ENCODE data around the gene LTF. TPM values are rescaled to one million over a fixed set of nuclear protein-coding genes. Genes with fewer than 3 reads are reported as not detected.
"Not testable (repeated sequence)": the region's sequence is repeated elsewhere in the genome, so short reads cannot be mapped to it uniquely, and the experiment has no call there.

LTF gene
- 10 to 100 TPM in 1 of 3 donors, 1 to 10 TPM in 2; 5.6 to 13.4 (median 9.1) TPM for polyA plus RNA-seq

DNA sequence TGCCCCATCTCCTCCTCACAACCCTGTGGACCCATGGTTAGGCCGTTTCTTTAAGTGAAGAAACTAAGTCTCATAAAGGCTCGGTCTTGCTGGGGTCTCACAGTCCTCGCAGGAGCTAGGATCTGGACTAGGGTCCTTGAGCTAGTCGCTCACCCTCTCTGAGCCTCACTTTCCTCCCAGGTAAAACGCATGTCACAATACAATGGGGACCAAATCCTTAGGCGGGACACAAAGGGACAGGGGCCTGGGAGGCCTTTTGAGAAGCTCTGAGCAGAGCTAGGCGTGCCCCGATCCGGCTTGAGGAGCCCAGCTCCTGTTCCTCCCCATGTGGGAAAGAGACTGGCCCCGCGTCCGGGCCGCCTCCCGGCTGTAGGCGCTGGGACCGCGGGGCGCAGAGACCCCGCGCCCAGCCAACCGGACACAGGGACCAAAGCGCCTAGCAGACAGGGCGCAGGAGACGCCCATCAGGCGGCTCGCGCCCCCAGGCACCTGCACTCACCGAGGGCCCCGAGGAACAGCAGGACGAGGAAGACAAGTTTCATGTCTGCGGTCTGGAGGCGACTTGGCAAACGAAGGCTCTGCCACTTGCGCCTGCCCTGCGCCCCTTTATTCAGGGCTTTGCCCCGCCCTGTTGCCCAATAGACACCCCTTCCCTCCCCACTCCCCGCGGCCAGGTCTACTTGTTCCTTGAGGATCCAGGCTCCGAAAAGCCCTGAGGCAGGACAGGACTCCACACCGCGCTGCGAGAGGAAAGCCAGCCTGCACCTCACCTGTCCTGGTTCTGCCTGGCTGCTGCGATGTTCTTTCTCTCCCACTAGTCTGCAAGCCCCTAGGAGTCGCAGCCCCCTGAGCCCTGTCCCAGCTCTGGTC is at the start of gene LTF:
TSS of gene LTF (minus strand) at position 580 of the 870 bp plus-strand sequence. CDS start at position 542, 38 bp downstream.
- WGBS, 3 donors, result 30 to 47% (median 33%) methylated on average over 38 to 44 of the region's 44 CpGs

DNA sequence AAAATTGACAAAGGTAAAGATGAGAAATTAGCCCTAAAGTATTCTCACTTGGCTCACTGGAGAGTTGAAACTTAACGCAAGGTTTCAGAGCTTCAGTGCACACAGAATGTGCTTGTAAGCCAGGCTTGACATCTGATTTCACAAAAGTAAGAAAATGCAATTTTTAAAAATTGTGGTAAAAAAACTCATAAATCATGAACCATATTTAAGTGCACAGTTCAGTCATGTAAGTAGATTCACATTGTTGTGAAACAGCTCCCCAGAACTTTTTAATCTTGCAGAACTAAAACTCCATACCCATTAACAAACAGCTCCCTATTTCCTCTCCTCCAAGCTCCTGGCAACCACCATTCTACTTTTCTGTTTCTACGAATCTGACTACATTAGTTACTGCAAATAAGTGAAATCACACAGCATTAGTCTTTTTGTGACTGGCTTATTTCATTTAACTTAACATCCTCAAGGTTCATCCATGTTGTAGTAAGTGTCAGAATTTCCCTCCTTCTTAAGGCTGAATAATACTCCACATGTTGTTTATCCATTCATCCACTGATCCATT is 47.6 kb upstream of the LTF start:
- no peak overlapping the region for H3K27ac ChIP-seq (ENCODE audit: low read depth, low read length)
- WGBS, 3 donors, result 74 to 83% (median 75%) methylated on average over 2 of the region's 2 CpGs

More for the DNA sequence above, at the start of gene LTF:
- no peak within 1 kb of the TSS for H3K27ac ChIP-seq (ENCODE audit: low read depth, low read length)

DNA sequence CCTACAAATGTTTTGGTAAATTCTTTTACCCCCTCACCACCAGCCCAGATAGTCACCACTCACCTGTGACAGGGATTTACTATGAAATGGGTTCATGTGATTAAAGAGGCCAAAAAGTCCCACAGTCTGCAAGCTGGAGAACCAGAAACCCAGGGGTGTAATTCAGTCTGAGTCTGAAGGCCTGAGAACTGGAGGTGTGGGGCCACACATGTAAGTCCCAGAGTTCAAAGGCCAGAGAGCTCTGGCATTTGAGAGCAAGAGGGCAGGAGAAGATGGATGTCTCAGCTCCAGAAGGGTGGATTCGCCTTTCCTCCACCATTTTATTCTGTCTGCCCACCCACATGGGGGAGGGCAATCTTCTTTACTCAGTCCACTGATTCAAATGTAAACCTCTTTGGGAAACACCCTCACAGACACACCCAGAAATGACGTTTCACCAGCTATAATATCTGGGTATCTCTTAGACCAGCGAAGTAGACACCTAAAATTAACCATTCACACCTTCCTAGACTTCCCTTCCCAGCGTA is 45.0 kb upstream of the LTF start:
- WGBS, 3 donors, result 77 to 81% (median 80%) methylated on average over 4 of the region's 4 CpGs
- no peak overlapping the region for H3K27ac ChIP-seq (ENCODE audit: low read depth, low read length)

DNA sequence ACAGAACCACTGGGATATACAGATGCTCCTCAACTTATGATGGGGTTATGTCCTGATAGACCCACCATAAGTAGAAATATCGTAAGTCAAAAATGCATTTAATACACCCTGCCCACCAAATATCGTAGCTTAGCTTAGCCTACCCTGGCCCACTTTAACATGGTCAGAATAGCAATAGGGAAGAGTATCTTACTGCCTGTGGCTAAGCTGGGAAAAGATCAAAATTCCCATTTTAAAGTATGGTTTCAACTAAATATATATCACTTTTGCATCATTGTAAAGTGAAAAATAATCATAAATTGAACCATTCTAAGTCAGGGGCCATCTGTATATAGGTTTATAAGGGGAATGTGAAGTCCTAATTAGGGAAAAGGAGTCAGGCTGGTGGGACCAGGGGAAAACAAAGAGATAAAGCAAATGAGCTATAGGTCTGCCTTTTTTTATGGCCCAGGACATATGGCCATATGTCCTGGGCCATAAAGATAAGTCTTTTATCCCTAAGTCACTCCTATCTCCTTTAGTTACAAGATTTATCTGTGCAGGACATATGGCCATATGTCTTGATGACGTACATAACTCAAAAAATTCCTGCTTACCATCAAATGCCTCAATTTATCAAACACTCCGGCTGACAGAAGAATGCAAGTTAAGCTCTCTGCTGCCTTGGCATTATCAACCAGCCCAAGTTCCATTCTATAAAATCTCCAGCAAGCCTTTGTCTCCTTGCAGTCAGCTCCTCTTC is 44.3 kb upstream of the LTF start:
- WGBS, 3 donors, result 90 to 92% (median 91%) methylated on average over 4 of the region's 4 CpGs
- no peak overlapping the region for H3K27ac ChIP-seq (ENCODE audit: low read depth, low read length)

DNA sequence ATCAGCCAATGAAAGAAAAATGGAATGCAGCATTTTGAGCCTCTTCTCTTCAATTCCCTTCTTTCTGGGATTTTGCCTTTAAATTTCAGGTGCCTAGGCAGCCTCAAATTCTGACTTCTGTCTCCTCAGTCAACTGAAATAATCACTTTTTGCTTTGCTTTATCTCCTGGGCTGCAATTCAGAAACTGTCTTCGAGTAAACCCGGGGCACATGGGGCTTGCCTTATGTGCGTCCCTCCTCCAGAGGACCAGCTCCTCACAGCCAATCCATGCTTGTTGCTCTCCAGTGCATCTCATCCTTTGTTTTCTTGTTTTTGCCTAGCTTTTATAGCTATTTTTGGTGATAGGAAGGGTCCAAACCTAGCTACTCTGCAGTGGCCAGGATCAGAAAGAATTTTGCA is 41.8 kb upstream of the LTF start:
- WGBS, 3 donors, result 75 to 84% (median 79%) methylated on average over 3 of the region's 3 CpGs
- no peak overlapping the region for H3K27ac ChIP-seq (ENCODE audit: low read depth, low read length)

DNA sequence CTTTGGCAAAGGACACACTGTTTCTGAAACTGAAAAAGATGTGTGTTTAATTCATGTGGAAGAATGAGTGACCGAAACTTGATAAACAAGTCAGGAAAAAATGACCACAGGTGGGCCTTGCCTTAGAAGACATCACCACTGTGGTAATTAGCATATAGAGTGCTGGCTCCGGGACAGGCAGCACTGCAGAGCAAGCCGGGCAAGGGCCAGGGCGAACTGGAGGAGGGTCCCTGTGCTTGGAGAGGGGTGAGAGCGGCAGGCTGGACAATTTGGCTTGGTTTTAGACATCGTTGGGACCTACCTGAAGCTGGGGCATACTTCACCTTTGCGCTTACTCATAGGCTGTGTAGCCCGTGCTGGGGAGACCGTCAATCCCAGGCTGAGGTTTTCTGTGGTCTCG is 41.2 kb upstream of the LTF start:
- H3K27ac ChIP-seq (ENCODE audit: low read depth, low read length), result no peak overlapping the region
- WGBS, 3 donors, result 84 to 91% (median 88%) methylated on average over 10 of the region's 10 CpGs

DNA sequence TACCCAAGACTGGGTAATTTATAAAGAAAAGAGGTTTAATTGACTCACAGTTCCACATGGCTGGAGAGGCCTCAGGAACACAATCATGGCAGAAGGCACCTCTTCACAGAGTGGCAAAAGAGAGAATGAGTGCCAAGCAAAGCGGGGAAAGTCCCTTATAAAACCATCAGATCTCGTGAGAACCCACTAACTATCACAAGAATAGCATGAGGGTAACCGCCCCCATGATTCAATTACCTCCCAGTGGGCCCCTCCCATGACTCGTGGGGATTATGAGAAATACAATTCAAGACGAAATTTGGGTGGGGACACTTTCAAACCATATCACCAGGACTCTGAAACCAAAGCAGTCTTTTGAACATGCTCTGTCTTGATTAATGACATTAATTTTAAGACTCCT is 40.1 kb upstream of the LTF start:
- no peak overlapping the region for H3K27ac ChIP-seq (ENCODE audit: low read depth, low read length)
- 71 to 81% (median 78%) methylated on average over 5 of the region's 5 CpGs for WGBS, 3 donors

DNA sequence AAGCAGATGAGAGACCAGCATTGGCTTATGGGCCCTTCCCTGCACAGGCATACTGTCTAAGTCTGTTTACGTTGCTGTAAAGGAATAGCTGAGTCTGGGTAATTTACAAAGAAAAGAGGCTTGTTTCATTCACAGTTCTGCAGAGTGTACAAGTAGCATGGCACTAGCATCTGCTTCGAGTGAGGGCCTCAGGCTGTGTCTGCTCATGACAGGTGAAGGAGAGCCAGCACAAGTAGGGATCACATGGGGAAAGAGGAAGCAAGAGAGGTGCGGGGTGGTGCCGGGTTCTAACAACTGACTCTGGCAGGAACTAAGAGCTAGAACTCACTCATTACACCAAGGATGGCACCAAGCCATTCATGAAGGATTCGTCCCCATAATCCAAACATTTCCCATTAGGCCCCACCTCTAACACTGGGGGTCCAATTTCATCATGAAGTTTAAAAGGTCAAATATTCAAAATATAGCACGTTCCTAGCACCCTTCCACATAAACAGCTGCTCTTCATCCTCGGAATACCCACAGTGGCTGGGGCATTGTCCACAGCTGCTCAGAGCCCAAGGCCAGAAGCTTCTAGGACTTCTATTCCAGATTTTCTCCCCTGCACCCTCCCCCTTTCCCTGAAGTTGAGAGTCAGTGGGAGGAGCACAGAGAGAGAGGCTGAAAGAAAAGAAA is 38.6 kb upstream of the LTF start:
- WGBS, 3 donors, result 74 to 83% (median 75%) methylated on average over 7 of the region's 7 CpGs

DNA sequence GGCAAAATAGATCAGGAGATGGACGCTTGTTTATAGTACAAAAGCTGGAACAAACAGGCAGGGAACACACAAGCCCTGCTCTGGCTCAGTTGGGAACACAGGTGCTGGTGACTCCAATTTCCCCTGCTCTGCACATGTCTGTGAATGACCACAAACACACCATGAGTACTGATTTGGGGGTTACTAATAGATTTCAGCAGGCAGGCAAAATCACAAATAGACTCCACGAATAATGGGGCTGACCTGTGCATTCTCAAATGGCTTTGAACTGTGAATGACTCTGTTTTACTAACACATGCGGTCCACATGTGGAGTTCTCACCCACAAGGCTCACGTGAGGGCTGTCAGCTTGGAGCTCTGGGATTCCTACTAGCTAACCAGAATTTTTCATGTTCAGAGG is 37.0 kb upstream of the LTF start:
- 78 to 82% (median 78%) methylated on average over 4 of the region's 4 CpGs for WGBS, 3 donors
- H3K27ac ChIP-seq (ENCODE audit: low read depth, low read length), result no peak overlapping the region

More for the DNA sequence above, 38.6 kb upstream of the LTF start:
- no peak overlapping the region for H3K27ac ChIP-seq (ENCODE audit: low read depth, low read length)

DNA sequence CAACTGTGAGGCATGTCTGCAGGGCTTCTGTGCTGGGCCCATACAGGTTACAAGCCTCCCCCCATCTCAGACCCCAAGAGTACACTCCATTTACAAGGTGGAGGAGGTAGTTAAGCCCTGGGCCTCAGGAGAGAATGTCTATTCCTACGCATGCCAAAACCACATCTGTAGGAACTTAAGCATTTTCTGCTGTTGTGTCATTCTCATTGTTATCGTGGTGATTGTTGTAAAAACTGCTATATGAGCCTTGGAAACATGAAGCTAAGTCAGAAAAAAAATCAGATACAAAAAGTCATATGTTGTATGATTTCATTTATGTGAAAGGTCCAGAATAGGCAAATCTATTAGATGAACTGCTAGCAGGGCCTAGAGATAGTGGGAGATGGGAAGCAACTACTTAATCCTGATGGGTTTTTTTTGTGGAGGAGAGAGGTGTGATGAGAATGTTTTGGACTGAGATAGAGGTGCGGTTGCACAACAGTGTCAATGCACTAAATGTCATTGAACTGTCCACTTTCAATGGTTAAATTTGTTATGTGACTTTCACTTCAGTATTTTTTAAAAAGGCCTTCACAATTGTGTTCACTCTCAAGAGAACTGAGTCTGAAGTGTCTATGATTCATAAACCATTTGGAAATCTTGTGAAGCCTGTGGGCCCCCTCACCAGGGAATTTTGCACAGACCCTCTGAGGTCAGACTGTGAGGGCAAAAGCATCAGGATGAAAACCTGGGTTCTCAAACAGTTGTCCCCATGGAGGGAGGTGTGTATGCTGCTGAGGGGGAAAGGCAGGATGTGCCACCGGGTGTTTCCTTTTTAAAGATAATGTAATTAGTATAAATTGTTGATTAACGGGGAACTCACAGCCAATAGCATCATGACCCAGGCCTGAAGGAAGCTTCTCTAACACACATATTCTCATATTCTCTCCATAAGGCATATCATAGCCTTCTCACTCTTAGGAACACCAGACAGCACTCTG is 36.2 kb upstream of the LTF start:
- WGBS, 3 donors, result 52 to 74% (median 59%) methylated on average over 5 of the region's 5 CpGs
- H3K27ac ChIP-seq (ENCODE audit: low read depth, low read length), result no peak overlapping the region

DNA sequence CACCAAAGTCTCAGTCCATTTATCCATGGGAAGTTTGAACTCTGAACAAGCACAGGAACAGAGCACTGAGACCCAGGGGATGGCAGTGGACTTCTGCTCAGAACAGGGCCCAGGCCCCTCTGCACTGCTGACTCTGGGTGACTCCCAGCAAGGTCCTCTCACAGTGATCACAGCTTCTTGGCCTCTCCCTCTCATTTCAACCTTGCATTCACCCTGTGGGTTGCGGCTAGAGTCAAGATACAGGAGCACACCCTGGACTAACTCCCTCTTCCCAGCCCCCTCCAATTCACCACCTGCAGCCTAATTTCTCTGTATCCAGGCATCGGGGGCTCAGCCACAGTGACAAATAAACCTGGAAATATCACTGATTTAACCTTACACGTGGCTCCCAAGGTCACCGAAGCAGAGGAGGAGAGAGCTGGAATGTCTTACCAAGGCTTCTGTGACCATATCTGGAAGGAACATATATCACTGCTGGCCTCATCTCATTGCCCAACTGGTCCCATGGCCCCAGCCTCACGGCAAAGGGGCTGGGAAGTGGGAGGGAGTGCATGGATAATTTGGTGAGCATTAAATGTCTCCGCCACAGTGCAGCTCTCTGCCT is 34.3 kb upstream of the LTF start:
- 68 to 82% (median 71%) methylated on average over 6 of the region's 6 CpGs for WGBS, 3 donors
- H3K27ac ChIP-seq (ENCODE audit: low read depth, low read length), result no peak overlapping the region

DNA sequence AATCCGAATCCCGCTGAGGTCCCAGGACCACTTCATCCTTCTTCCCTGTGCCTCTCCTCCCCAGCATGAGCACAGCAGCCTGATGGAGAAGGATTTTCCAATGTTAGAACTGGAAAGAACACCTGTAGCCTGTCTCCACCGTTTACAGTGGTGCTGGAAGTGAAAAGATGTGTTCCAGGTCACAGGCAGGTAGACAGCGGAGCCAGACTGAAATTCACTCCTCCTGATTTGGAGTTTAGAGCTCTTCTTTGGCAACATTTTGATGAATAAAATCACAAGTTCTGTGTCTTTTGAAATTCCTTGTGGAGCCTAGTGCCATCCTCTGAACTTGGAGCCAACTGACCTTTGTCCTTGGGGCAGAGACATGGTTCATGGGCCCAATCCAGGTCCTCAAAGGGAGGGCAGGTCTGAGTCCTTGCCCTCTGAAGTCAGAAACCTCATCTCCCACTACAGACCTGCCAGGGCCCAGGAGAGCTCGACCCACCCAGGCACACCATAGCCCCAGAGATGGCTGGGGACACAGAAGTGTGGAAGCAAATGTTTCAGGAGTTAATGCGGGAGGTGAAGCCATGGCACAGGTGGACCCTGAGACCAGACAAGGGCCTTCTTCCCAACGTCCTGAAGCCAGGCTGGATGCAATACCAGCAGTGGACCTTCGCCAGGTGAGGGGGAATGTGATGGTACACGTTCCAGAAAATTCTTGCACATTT is 33.0 kb upstream of the LTF start, which contains the start of gene RTP3:
TSS of gene RTP3 (plus strand) at position 421 of the 710 bp plus-strand sequence. CDS start at position 508, 87 bp downstream.
- 73 to 79% (median 78%) methylated on average over 9 of the region's 9 CpGs for WGBS, 3 donors
- H3K27ac ChIP-seq (ENCODE audit: low read depth, low read length), result no peak within 1 kb of the TSS

DNA sequence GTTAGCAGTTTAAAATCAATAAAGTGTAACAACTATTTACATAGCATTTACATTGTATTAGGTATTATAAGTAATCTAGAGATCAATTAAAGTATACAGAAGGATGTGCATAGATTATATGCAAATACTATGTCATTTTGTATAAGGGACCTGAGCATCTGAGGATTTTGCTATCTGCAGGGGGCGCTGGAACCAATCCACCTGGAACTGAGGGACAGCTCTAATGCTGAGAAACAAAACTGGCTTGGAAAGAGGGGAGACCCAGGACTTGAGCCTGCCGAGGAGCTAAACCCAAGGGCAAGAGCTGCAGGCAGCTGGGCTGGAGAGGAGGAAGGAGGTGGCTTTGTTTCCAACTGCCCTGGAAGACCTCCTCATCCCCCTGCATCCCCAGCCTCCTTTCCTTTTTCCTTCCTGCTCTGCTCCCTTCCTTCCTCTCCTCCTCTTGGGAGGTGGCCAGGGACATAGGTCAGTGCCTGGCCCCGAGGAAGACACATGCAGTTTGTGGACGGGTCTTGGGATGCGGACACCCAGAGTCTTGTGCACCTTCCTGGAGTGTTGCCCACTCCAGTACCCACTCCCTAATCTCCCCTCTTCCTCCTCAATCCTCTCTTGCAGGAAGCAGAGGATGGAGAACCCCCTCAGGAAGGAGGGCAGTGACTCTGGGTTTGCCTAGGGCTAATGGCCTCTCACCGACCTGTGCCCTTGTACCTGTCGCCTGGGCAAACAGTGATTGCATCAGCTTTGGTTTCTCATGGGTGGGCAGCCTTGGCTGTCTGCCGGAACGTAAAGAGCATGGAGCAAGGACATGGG is 32.2 kb upstream of the LTF start:
- no peak overlapping the region for H3K27ac ChIP-seq (ENCODE audit: low read depth, low read length)

DNA sequence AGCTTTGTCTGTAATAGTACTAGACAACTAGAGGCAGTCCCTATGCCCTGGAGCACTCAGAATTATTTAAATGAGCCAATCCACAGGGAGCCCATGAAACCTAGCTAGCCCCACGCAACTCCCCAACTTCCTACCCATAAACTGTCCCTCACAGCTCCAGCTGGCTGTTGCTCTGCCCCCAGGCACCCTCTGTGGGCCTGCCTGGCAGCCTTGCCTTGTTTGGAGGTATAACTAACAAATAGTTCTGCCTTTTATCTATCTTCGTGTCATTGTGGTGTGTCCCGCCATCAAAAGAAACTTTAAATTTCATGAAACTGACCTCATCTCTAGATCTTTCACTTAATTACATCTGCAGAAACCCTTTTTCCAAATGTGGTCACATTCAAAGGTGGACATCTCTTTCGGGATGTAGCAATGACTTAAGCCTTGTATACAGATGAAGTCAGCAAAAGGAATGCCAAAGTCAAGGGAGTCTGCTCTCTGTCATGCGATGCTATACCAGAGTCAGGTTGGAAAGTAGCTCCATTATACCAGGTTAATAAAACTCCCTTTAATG is 31.3 kb upstream of the LTF start:
- H3K27ac ChIP-seq (ENCODE audit: low read depth, low read length), result no peak overlapping the region
- WGBS, 3 donors, result 78 to 88% (median 85%) methylated on average over 5 of the region's 5 CpGs

More for the DNA sequence above, 32.2 kb upstream of the LTF start:
- WGBS, 3 donors, result 58 to 62% (median 61%) methylated on average over 9 of the region's 9 CpGs

DNA sequence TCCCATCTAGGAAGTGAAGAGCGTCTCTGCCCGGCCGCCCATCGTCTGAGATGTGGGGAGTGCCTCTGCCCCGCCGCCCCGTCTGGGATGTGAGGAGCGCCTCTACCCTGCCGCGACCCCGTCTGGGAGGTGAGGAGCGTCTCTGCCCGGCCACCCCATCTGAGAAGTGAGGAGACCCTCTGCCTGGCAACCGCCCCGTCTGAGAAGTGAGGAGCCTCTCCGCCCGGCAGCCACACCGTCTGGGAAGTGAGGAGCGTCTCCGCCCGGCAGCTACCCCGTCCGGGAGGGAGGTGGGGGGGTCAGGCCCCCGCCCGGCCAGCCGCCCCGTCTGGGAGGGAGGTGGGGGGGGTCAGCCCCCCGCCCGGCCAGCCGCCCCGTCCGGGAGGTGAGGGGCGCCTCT is 29.8 kb upstream of the LTF start:
- not testable (repeated sequence) for H3K27ac ChIP-seq (ENCODE audit: low read depth, low read length)
- 94 to 99% (median 98%) methylated on average over 6 to 27 of the region's 33 CpGs for WGBS, 3 donors
